HCT116 (cell line): ENCODE measurements around the gene DRAXIN. TPM values are rescaled to one million over a fixed set of nuclear protein-coding genes. Genes with fewer than 3 reads are reported as not detected.
A peak's percentile ranks its signal among the peaks of the same experiment; 100 is the strongest.

Experiments used
- ATAC-seq: fragments of 200-7000 bp; cut with Tn5 transposase; 2 replicates; pipeline ENCODE4 v1.9.1; 2020; ENCODE audit warnings: mild to moderate bottlenecking, moderate library complexity
- BruUV-seq: library from RNA; stranded (reverse); fragments of 400-500 nt; replicated peaks from 2 replicates; lab custom pipeline; 2021; lab: Mats Ljungman, UMichigan
- CTCF ChIA-PET: fragments of 300-600 bp; sonication (Branson Sonifier 250); formaldehyde crosslinking; loops from one replicate; lab custom pipeline; 2021; ENCODE audit warnings: antibody characterized with exemption; lab: Charles Lee
- POLR2A ChIA-PET: fragments of 300-600, 350-600 bp; sonication (Branson Sonifier 250); formaldehyde crosslinking; loops from one replicate; lab custom pipeline; 2021; ENCODE audit warnings: antibody characterized with exemption; lab: Charles Lee
- RAD21 ChIA-PET, 2 experiments: fragments of 300-600 bp; sonication (Branson Sonifier 250); formaldehyde crosslinking; loops; one replicate each; lab custom pipeline; 2023; ENCODE audit warnings: low total read pairs in 2 of 2; ENCODE audit not compliant: uncharacterized antibody in 2 of 2, unreplicated experiment in 2 of 2, low non-redundant PET in 1 of 2; lab: Charles Lee
- DNase-seq: peaks from one replicate; pipeline ENCODE4 v3.0.0-alpha.2; 2010; ENCODE audit warnings: low read depth, low spot score
- H2AFZ ChIP-seq: fragments of 200-600 bp; shearing (Covaris generic), sonication (generic); 2 replicates; pipeline ENCODE4 v1.6.1; 2017; ENCODE audit warnings: low read depth, mixed run types, mixed read lengths, antibody characterized with exemption, low read length; ENCODE audit not compliant: poor library complexity, severe bottlenecking
- H3K27ac ChIP-seq: 2 replicates; pipeline ENCODE4 v1.5.1; 2012; ENCODE audit warnings: low read depth, low read length
- H3K27me3 ChIP-seq: fragments of 200-600 bp; sonication (generic); 2 replicates; pipeline ENCODE4 v1.6.1; 2016; ENCODE audit warnings: mixed run types, low read length, mixed read lengths; ENCODE audit not compliant: insufficient read depth
- H3K36me3 ChIP-seq, 2 experiments: fragments of 200-500 bp in 1 of 2; fragments of 200-600 bp in 1 of 2; sonication (Bioruptor generic) in 1 of 2; sonication (generic) in 1 of 2; 2 replicates each; pipeline versions ENCODE4 v1.5.1 to v1.6.1; 2014 to 2016; ENCODE audit warnings: low read length in 2 of 2, inconsistent platforms in 1 of 2, mixed read lengths in 1 of 2, mixed run types in 1 of 2; ENCODE audit not compliant: insufficient read depth in 2 of 2, control insufficient read depth in 1 of 2
- H3K4me1 ChIP-seq, 2 experiments: fragments of 200-600 bp in 1 of 2; sonication (generic) in 1 of 2; 2 replicates each; pipeline versions ENCODE4 v1.5.1 to v1.6.1; 2012 to 2017; ENCODE audit warnings: low read length in 2 of 2, inconsistent platforms in 1 of 2, mild to moderate bottlenecking in 1 of 2, mixed read lengths in 1 of 2, mixed run types in 1 of 2, moderate library complexity in 1 of 2; ENCODE audit not compliant: insufficient read depth in 2 of 2, control insufficient read depth in 1 of 2
- H3K4me2 ChIP-seq: fragments of 200-600 bp; sonication (generic); 2 replicates; pipeline ENCODE4 v1.6.1; 2017; ENCODE audit warnings: mixed run types, low read length, mixed read lengths
- H3K4me3 ChIP-seq, 2 experiments: fragments of 200-600 bp in 1 of 2; sonication (generic) in 1 of 2; replicated peaks in 1 of 2; 2 replicates each; pipeline ENCODE4 v1.5.1; 2011 to 2016; ENCODE audit warnings: low read length in 2 of 2, control low read depth in 1 of 2, low read depth in 1 of 2, mild to moderate bottlenecking in 1 of 2, mixed read lengths in 1 of 2, mixed run types in 1 of 2
- H3K79me2 ChIP-seq: fragments of 200-600 bp; sonication (generic); 2 replicates; pipeline ENCODE4 v1.6.1; 2017; ENCODE audit warnings: mild to moderate bottlenecking, mixed run types, low read length, moderate library complexity, mixed read lengths; ENCODE audit not compliant: insufficient read depth
- H3K9ac ChIP-seq: fragments of 200-600 bp; sonication (generic); 2 replicates; pipeline ENCODE4 v1.6.1; 2016; ENCODE audit warnings: low read length, mixed read lengths
- H3K9me2 ChIP-seq: fragments of 200-600 bp; sonication (generic), shearing (Covaris generic); 2 replicates; pipeline ENCODE4 v1.6.1; 2017; ENCODE audit warnings: mixed run types, mild to moderate bottlenecking, moderate library complexity; ENCODE audit not compliant: insufficient read depth
- H3K9me3 ChIP-seq, 2 experiments: fragments of 200-500 bp in 1 of 2; fragments of 200-600 bp in 1 of 2; sonication (Bioruptor generic) in 1 of 2; sonication (generic) in 1 of 2; 2 replicates each; pipeline ENCODE4 v1.6.1; 2014 to 2017; ENCODE audit warnings: low read length in 2 of 2, mixed read lengths in 2 of 2, inconsistent platforms in 1 of 2, low read depth in 1 of 2, mild to moderate bottlenecking in 1 of 2, mixed run types in 1 of 2, moderate library complexity in 1 of 2; ENCODE audit not compliant: control insufficient read depth in 1 of 2, insufficient read depth in 1 of 2
- H4K20me1 ChIP-seq: fragments of 200-600 bp; sonication (generic), shearing (Covaris generic); 2 replicates; pipeline ENCODE4 v1.6.1; 2017; ENCODE audit warnings: mixed run types, mild to moderate bottlenecking, moderate library complexity; ENCODE audit not compliant: insufficient read depth
- ATF3 ChIP-seq: IDR thresholded peaks from 2 replicates; pipeline ENCODE4 v1.6.1; 2012
- CBX3 ChIP-seq: IDR thresholded peaks from 2 replicates; pipeline ENCODE4 v1.6.1; 2012; ENCODE audit warnings: low read depth
- CEBPB ChIP-seq: IDR thresholded peaks from 2 replicates; pipeline ENCODE4 v1.6.1; 2012; ENCODE audit warnings: low read depth
- CTCF ChIP-seq, 3 experiments: fragments of 200-600 bp in 1 of 3; sonication (generic) in 1 of 3; IDR thresholded peaks in 2 of 3; conservative IDR thresholded peaks in 1 of 3; 2 replicates each; pipeline ENCODE4 v1.5.1; 2012 to 2017; ENCODE audit warnings: low read depth in 2 of 3, low read length in 2 of 3, antibody characterized with exemption in 1 of 3, borderline replicate concordance in 1 of 3, control low read depth in 1 of 3, mild to moderate bottlenecking in 1 of 3, mixed read lengths in 1 of 3, mixed run types in 1 of 3, moderate library complexity in 1 of 3; ENCODE audit not compliant: insufficient read depth in 1 of 3
- ELF1 ChIP-seq: IDR thresholded peaks from 2 replicates; pipeline ENCODE4 v1.6.1; 2012; ENCODE audit warnings: low read depth, borderline replicate concordance
- EZH2 ChIP-seq: fragments of 200-600 bp; sonication (generic); IDR thresholded peaks from 2 replicates; pipeline ENCODE4 v1.6.1; 2017; ENCODE audit warnings: antibody characterized with exemption, mixed run types
- FOSL1 ChIP-seq: IDR thresholded peaks from 2 replicates; pipeline ENCODE4 v1.6.1; 2012; ENCODE audit warnings: low read depth
- JUND ChIP-seq: IDR thresholded peaks from 2 replicates; pipeline ENCODE4 v1.6.1; 2012
- MAX ChIP-seq: IDR thresholded peaks from 2 replicates; pipeline ENCODE4 v1.6.1; 2012
- POLR2A ChIP-seq: IDR thresholded peaks from 2 replicates; pipeline ENCODE4 v1.7.0; 2011; ENCODE audit warnings: borderline replicate concordance; ENCODE audit not compliant: insufficient read depth, insufficient read length; ENCODE audit errors: extremely low read depth
- POLR2AphosphoS5 ChIP-seq: IDR thresholded peaks from 2 replicates; pipeline ENCODE4 v1.6.1; 2011; ENCODE audit warnings: mild to moderate bottlenecking, low read depth, low read length, moderate library complexity
- RAD21 ChIP-seq: IDR thresholded peaks from 2 replicates; pipeline ENCODE4 v1.6.1; 2012; ENCODE audit warnings: low read depth, mild to moderate bottlenecking
- REST ChIP-seq: IDR thresholded peaks from 2 replicates; pipeline ENCODE4 v1.6.1; 2012; ENCODE audit warnings: low read depth
- SP1 ChIP-seq: IDR thresholded peaks from 2 replicates; pipeline ENCODE4 v1.6.1; 2012; ENCODE audit warnings: low read depth
- SRF ChIP-seq: IDR thresholded peaks from 2 replicates; pipeline ENCODE4 v1.6.1; 2012; ENCODE audit warnings: low read depth
- TCF7L2 ChIP-seq: IDR thresholded peaks from 2 replicates; pipeline ENCODE4 v1.7.0; 2011; ENCODE audit warnings: borderline replicate concordance, inconsistent platforms; ENCODE audit not compliant: insufficient read depth, insufficient read length; ENCODE audit errors: extremely low read depth
- YY1 ChIP-seq: IDR thresholded peaks from 2 replicates; pipeline ENCODE4 v1.6.1; 2011; ENCODE audit warnings: low read length, low read depth, moderate library complexity, mild to moderate bottlenecking; ENCODE audit not compliant: insufficient replicate concordance; ENCODE audit errors: extremely low read depth
- ZNF274 ChIP-seq: fragments of 200-500 bp; sonication (Bioruptor generic); IDR thresholded peaks from 2 replicates; pipeline ENCODE4 v1.6.1; 2014; ENCODE audit warnings: mild to moderate bottlenecking, low read depth, low read length, inconsistent platforms
- intact Hi-C: fragments of 100-400 bp; cut with micrococcal nuclease; formaldehyde crosslinking; loops from 2 replicates; pipeline ENCODE4 v1.10.0; 2022
- total RNA-seq: library from RNA; stranded (reverse); gene quantifications from one replicate; pipeline ENCODE4 v1.2.1, GENCODE V29; 2021; ENCODE audit not compliant: unreplicated experiment

Gene DRAXIN
- total RNA-seq, 1 experiment from 2014 or later: 0.47 TPM

GRCh38 chr1:11735854-11736745, 44.6 kb downstream of the DRAXIN start, which contains the start of gene AGTRAP:
Gene AGTRAP, plus strand, starts transcription at chr1:11736136. Its CDS starts 73 bp downstream, at chr1:11736209.
- CTCF ChIA-PET: interaction anchor here (0.6 to 0.7 kb wide), 2 partner anchors 91 to 454 kb away, joined by 3 read pairs; no protein-coding TSS in a partner anchor
- peaks cover 14 to 42% of the 10 kb centered on the region in 2 experiments for H3K4me1 ChIP-seq
- ATAC-seq: peak; percentile 85
- no peak for TF ChIP-seq YY1
- TF ChIP-seq SP1: no peak; the same call in 1 of the 2 replicates
- TF ChIP-seq ELF1: no peak
- TF ChIP-seq EZH2: no peak
- no peak for TF ChIP-seq JUND
- TF ChIP-seq CEBPB: no peak
- TF ChIP-seq CTCF (IDR thresholded peaks at IDR 0.05 in 2 of 3, conservative IDR thresholded peaks at IDR 0.05 in 1 of 3; ENCODE audit: borderline replicate concordance in 1 of 3, insufficient read depth in 1 of 3, low read depth in 2 of 3, low read length in 2 of 3): 0 out of 6 replicates have a peak, but pooled peaks of 1 of the 3 experiments have one; percentile 11
- no peak for TF ChIP-seq SRF
- no peak for TF ChIP-seq FOSL1
- TF ChIP-seq ZNF274: no peak
- peak; percentile 83 for TF ChIP-seq MAX
- no peak for TF ChIP-seq ATF3
- no peak for TF ChIP-seq TCF7L2
- TF ChIP-seq POLR2A: peak; percentile 34
- 0 out of 2 replicates have a peak, but pooled peaks have one; percentile 29 for TF ChIP-seq CBX3
- peak; percentile 65 for TF ChIP-seq POLR2AphosphoS5
- TF ChIP-seq RAD21: no peak
- TF ChIP-seq REST: no peak

More at GRCh38 chr1:11735854-11736745, 44.6 kb downstream of the DRAXIN start, which contains the start of gene AGTRAP:
- ChIA-PET RAD21 (no interaction called here), POLR2A (no interaction called here)
- intact Hi-C loops: no loop called here
- Histone ChIP-seq H3K9me2 (no peaks in the 10 kb centered on the region), H3K4me2 (peak within 1 kb of the TSS; percentile 93), H3K27me3 (no peaks in the 10 kb centered on the region), H3K4me3 (peak within 1 kb of the TSS; percentile 91 to 92), H3K79me2 (peaks cover 8% of the 10 kb centered on the region), H3K27ac (peak within 1 kb of the TSS; percentile 85), H3K9me3 (no peaks in the 10 kb centered on the region), H3K36me3 (no peaks in the 10 kb centered on the region), H4K20me1 (no peaks in the 10 kb centered on the region), H3K9ac (peak within 1 kb of the TSS; percentile 77), H2AFZ (peak within 1 kb of the TSS; percentile 24)
- BruUV-seq: no TSS peak
- peak; percentile 82 for DNase-seq
